ENCODE results near the gene FOXS1. TPM values are rescaled to one million over a fixed set of nuclear protein-coding genes. Genes with fewer than 3 reads are reported as not detected.
"Not testable (repeated sequence)": the region's sequence is repeated elsewhere in the genome, so short reads cannot be mapped to it uniquely, and the experiment has no call there.

FOXS1 gene
- total RNA-seq, 1 donor from 2014 or later, result 0.78 TPM

GRCh38 chr20:31821427-31821826 lies 24.0 kb downstream of the FOXS1 start:
- no peak for DNase-seq

- DNase-seq, result no peak
Observed at GRCh38 chr20:31820228-31820627, 25.2 kb downstream of the FOXS1 start.

- no peak for DNase-seq
Observed at GRCh38 chr20:31819083-31819784, 26.2 kb downstream of the FOXS1 start, which contains the start of gene MYLK2. Gene MYLK2, plus strand, starts transcription at chr20:31819356. Its CDS starts 225 bp downstream, at chr20:31819581.

- no peak for DNase-seq
Observed at GRCh38 chr20:31818376-31818908, 27.0 kb downstream of the FOXS1 start.

GRCh38 chr20:31817461-31817860 lies 27.9 kb downstream of the FOXS1 start:
- DNase-seq, result no peak

GRCh38 chr20:31816221-31816620 lies 29.2 kb downstream of the FOXS1 start:
- DNase-seq, result no peak

- no peak for DNase-seq
Observed at GRCh38 chr20:31815408-31816188, 29.8 kb downstream of the FOXS1 start.

- DNase-seq, result not testable (repeated sequence)
Observed at GRCh38 chr20:31814142-31814541, 31.3 kb downstream of the FOXS1 start.

GRCh38 chr20:31813611-31814010 lies 31.8 kb downstream of the FOXS1 start:
- DNase-seq, result no peak

- no peak for DNase-seq
Observed at GRCh38 chr20:31811796-31812728, 33.3 kb downstream of the FOXS1 start.

GRCh38 chr20:31811198-31811597 lies 34.2 kb downstream of the FOXS1 start:
- DNase-seq, result no peak

- no peak for DNase-seq
Observed at GRCh38 chr20:31809661-31810060, 35.7 kb downstream of the FOXS1 start.

- no peak for DNase-seq
Observed at GRCh38 chr20:31808481-31808880, 36.9 kb downstream of the FOXS1 start.

- DNase-seq, result no peak
Observed at GRCh38 chr20:31806564-31807355, 38.6 kb downstream of the FOXS1 start.

- no peak for DNase-seq
Observed at GRCh38 chr20:31803552-31804291, 41.7 kb downstream of the FOXS1 start.

GRCh38 chr20:31801508-31801907 lies 43.9 kb downstream of the FOXS1 start:
- DNase-seq, result no peak

GRCh38 chr20:31797364-31797763 lies 48.0 kb downstream of the FOXS1 start:
- DNase-seq, result no peak

All from occipital lobe (tissue), 2 donors.